Gastroesophageal sphincter (tissue), 3 donors: ENCODE results near the gene ADAM20.

Experiments
- EP300 ChIP-seq: sonication (generic); formaldehyde crosslinking; IDR thresholded peaks from one replicate; pipeline ENCODE4 v1.6.1; 2017; ENCODE audit warnings: antibody characterized with exemption, mild to moderate bottlenecking
- POLR2A ChIP-seq, 2 donors: fragments of 450-650 bp; IDR thresholded peaks; one replicate each; pipeline ENCODE4 v1.6.1; 2017; ENCODE audit warnings: antibody characterized with exemption in 2 of 2, mild to moderate bottlenecking in 2 of 2, moderate library complexity in 1 of 2
- POLR2AphosphoS5 ChIP-seq: sonication (generic); formaldehyde crosslinking; IDR thresholded peaks from one replicate; pipeline ENCODE4 v1.6.1; 2017; ENCODE audit warnings: antibody characterized with exemption
- TF ChIP-seq, protein P1 (sequence below), 4 experiments: fragments of 200-600 bp in 2 of 4; fragments of 450-650 bp in 2 of 4; sonication (generic) in 1 of 4; IDR thresholded peaks; one replicate each; pipeline ENCODE4 v1.5.1; 2017 to 2019; ENCODE audit warnings: antibody characterized with exemption in 4 of 4, mild to moderate bottlenecking in 2 of 4, moderate library complexity in 2 of 4

DNA sequence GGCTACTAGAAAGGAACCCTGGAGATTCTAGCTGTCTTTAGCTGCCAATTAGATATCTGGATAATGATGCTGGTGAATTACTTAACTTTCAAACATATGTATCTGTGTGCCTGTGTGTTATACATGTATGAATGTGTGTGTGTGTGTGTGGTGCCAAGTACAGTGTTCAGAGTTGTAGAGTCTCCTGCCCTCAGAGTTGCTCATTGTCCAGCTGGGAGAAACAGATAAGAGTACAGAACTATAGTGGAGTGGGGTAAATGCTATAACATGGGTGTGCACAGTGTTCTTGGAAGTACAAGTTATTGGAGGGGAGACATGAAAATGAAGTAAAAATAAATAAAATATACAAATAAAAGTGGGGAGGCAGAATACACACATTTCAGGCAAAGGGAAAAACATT is 23.6 kb upstream of the ADAM20 start:
- TF ChIP-seq, protein P1, sequence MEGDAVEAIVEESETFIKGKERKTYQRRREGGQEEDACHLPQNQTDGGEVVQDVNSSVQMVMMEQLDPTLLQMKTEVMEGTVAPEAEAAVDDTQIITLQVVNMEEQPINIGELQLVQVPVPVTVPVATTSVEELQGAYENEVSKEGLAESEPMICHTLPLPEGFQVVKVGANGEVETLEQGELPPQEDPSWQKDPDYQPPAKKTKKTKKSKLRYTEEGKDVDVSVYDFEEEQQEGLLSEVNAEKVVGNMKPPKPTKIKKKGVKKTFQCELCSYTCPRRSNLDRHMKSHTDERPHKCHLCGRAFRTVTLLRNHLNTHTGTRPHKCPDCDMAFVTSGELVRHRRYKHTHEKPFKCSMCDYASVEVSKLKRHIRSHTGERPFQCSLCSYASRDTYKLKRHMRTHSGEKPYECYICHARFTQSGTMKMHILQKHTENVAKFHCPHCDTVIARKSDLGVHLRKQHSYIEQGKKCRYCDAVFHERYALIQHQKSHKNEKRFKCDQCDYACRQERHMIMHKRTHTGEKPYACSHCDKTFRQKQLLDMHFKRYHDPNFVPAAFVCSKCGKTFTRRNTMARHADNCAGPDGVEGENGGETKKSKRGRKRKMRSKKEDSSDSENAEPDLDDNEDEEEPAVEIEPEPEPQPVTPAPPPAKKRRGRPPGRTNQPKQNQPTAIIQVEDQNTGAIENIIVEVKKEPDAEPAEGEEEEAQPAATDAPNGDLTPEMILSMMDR (IDR thresholded peaks at IDR 0.05) = no peak
- TF ChIP-seq POLR2A (IDR thresholded peaks at IDR 0.05) (no peak), EP300 (no peak), POLR2AphosphoS5 (no peak)
